GM18870 (cell line): ENCODE measurements around the gene HMOX1.
"Not testable (repeated sequence)": the region's sequence is repeated elsewhere in the genome, so short reads cannot be mapped to it uniquely, and the experiment has no call there.

Experiments
- ATAC-seq: cut with Tn5 transposase; IDR thresholded peaks from one replicate; pipeline ENCODE4 v1.9.1; 2021; ENCODE audit warnings: moderate library complexity; ENCODE audit not compliant: unreplicated experiment

Gene HMOX1

DNA sequence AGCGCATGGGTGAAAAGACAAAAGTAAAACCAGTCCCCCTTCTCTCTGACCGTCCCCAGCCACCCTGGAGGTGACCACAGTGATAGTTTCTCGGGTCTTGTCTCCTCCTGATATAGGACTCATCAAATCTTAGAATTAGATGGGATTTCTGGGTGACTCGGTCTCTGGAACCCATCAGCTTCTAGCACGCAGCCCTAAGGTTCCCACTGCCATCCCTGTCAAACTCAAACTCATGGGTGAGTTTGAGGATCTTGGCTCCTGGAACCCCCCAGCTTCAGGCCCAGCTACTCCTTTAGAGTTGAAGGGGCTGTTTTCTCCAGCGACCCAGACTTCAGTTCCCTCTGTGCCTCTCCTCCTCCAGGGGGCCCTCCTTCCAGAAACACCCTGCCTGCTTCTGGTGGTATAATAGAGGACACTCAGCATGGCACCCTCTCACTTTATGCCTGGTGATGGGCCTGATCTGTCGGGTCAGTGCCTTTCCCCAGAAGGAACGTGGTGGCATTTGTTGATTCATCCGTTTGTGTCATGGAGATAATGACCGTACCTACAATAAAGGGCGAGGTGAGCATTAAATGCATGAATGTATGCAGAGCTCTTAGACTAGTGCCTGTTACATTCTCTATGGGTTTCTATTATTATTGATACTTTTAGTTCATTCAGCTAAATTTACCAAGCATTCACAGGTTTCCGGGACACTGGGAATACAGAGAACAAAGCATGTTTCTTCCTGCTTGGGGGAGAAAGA is 50.8 kb downstream of the HMOX1 start:
- ATAC-seq: no peak

DNA sequence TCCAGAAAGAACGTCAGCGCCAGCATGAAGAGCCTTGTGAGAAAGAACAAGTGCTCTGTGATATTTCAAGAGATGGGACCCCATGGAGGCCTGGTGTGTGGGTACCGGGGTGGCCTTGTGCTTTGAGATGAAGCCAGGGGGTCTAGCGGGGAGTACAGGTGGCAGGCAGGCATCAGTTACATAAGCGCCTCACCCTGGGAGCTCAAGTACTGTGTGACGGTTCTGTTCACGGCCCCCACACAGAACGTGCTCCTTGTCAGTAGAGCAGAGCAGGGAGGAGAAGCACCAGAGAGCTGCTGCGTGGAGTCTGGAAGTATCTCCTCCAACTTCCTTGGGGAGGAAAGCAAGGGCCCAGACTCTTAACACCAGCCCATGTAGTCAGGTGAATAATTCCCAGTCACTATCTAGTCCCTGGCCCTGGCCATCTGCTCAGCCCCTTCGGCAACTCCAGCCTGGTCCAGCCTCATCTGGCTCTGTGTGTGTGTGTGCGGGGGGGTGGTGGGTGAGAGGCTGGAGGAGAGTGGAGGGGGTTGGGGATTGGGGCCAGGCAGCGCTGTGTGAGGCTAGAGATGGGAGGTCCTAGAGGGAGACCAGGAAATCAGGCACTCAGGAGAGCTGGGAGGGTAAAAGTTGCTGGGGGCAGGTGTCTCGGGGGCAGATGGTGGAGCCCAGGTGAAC is 51.5 kb downstream of the HMOX1 start:
- no peak for ATAC-seq

DNA sequence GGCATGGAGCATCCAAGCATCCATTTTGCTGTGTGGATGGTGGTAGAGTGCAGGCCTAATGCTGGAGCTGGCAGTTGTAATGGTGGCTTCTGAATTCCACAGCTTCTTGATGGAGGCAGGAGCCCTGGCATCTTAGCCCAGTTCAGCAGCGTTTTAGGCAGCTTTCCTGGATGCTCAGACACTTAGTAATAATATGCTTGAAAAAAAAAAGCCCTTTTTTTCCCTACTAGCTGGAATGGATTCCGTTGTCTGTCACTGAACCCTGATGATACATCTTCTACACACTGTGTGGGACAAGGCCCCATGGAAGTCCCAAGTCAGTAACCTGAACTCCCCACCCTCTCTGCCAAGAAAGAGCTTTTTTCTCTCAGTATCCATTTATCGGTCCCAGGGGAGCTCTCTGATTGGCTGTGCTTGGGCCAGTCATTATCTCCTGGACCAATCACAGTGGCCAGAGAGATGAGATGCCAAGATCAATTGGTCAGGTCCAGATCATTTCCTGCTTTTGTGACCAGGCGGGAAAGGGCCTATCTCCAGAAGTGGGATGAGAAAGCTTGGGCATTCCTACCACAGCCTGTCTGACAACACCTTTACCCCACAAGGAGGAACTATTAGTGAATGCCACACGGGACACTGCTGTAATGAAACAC is 53.3 kb downstream of the HMOX1 start:
- ATAC-seq: no peak

DNA sequence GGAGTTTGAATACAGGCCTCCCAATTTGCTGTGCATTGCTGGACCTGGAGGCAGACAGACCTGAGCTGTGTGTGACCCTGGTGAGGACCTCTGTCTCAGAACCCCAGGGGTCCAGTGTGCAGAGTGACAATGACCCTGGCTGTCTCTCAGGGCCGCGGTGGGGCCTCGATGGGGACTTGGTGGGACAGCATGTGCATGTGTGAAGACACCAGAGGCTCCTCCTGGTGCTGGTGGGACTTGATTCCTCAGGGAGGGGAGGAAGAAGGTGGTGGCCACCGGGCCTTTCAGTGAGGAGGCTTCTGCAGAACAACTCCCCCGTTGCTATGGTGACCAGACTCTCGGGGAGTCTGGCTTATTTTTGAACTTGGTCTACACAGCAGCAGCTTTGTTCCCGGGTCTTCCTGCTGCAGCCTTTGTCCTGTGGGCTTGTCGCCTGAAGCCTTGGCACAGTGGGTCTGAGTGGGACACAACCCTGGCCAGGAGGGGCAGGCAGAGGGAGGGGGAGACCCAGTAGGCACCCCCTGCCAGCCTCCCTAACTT is 54.4 kb downstream of the HMOX1 start:
- ATAC-seq: no peak

DNA sequence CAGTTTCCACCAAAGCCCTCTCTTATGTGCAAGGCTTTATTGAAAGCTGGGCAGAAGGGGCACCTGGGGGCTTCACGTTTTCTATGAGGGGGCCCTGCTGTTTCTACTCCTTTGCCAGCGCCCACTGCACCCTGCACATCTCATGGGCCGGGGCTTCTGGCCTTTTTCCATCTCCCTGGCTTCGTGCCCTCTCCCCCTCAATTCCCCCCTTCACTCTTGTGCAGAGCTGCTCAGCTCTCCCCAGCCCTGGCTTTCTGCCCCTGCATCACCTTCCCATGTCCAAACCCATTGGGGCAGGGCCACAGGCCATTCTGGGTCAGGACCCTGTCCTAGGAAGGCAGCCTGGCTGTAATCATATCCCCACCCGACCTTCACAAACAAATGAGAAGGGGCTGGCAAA is 55.5 kb downstream of the HMOX1 start:
- no peak for ATAC-seq

DNA sequence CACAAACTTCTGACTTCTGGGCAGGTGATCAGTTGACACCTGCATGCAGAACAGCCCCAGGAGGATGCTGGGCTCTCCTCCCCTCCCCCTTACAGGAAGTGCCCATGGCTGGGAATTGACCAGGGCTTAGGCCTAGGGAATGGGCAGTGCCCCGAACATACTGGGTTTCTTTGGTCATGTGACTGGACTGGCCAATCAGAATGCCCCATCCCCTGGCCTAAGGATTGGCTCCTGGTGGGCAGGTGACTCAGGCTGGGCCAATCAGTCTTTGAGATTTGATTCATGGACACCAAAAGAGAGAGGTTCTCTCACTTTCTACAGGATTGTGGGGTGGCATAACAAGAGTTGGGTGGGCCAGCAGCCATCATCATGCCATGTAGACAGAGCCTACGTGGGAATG is 56.2 kb downstream of the HMOX1 start:
- no peak for ATAC-seq

DNA sequence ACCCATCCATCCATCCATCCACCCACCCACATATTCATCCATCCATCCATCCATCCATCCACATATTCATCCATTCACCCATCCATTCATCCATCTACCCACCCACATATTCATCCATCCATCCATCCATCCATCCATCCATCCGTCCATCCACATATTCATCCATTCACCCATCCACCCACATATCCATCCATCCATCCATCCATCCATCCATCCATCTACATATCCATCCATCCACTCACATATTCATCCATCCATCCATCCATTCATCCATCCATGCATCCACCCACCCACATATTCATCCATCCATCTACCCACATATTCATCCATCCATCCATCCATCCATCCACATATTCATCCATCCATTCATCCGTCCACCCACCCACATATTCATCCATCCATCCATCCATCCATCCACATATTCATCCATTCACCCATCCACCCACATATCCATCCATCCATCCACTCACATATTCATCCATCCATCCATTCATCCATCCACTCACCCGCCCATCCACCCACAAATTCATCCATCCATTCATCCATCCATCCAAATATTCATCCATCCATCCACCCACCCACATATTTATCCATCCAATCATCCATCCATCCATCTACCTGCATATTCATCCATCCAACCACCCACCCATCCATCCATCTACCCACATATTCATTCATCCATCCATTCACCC is 57.9 kb downstream of the HMOX1 start:
- ATAC-seq: not testable (repeated sequence)

DNA sequence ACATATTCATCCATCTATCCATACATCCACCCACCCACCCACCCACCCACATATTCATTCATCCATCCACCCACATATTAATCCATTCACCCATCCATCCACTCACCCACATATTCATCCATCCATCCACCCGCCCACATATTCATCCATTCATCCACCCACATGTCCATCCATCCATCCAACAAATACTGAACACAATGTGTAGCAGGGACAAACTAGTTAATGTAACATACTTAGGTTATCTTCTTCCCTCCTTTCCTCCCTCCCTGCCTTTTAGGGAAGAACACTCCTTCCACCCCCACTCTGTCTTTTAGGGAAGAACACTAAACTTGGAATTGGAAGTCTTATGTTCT is 58.4 kb downstream of the HMOX1 start:
- no peak for ATAC-seq

DNA sequence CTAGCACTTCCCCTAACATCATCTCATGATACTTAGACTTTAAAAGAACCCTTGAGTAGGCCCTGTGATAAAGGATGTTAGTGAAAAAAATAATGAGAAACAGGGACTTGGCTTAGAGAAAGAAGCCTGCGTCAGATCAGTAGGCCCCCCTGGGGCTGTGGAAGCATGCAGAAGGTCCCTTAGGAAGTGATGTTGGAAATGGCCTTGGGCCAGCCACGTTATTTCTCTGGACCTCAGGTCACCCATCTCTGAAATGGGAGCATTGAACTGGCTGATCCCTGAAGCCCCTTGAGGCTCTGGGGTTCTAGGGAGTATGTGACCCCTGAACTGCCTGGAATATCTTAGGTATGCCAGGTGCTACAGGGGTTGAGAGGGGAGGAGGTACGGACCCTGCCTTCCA is 59.2 kb downstream of the HMOX1 start:
- ATAC-seq: no peak

DNA sequence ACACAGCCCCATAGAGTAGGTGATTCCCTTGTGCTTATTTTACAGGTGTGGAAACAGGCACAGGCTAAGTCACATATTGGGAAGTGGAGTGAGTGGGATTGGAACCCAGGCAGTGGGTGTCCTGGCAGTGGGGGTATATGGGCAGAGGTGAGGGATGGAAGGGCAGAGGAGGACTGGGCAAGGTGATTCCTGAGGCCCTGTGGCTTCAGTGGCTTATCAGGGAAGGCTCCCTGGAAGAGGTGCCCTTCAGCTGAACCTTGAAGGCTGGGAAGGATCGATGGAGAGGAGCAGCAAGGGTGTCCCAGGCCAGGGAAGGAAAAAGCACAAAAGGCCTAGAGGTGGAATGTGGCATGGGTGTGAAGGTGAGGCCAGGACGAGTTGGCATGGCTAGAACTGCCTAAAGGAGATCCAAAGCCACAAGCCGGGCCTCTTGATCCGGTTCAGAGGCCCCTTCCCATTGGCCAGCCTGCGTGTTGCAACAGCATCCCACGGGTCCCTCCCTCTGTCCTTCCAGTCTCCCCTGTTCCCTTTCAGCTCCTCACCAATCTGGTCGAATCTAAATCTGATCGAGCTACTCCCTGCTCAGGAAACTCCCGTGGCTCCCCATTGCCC is 60.7 kb downstream of the HMOX1 start:
- no peak for ATAC-seq

DNA sequence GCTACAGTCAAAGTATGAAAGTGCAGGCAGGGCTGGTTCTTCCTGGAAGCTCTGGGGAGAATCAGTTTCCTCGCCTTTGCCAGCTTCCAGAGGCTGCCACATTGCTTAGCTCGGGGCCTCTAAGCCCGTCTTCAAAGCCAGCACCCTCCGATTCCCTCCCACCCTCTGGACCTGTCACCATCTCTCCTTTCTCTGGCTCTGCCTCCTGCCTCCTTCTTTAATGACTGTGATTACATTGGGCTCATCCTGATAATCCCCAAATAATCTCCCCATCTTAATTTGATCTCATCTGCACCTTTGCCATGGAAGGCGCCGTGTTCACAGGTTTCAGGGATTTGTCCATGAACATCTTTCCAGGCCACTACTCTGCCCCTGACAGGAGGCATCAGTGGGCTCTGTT is 61.6 kb downstream of the HMOX1 start:
- ATAC-seq: no peak

DNA sequence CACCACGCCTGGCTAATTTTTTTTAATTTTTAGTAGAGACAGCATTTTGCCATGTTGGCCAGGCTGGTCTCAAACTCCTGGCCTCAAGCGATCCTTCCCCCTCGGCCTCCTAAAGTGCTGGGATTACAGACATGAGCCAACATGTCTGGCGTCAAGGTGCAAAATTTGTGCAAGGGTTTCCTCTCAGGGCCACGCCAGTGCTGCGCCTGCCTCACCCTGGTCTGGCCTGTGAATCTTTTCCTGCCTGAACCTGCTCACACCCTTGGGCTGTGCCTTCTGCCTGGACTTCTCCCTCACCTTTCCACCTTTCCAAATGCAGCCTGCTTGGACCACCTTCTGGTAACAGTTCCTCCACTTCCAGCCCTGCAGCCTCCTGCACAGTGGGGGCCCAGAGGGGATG is 62.4 kb downstream of the HMOX1 start:
- ATAC-seq: no peak
